Measurements from ENCODE around the gene PLPP1.

DNA sequence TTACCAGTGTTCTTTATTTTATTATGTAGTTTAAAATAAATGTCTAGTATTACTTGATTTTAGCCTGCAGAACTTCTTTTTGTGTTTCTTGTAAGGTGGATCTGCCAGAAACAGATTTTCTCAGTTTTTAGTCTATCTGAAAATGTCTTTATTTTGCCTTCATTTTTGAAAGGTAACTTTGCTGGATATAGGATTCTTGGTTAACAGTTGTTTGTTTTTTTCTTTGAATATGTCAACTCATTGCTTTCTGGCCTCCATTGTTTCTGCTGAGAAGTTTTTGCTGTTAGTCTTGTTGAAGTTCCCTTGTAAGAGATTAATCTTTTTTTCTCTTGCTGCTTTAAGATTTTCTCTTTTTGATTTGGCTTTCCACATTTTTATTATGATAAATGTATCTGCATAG, 151.5 kb downstream of the PLPP1 start:
- TF ChIP-seq CTCF (IDR thresholded peaks at IDR 0.05) (no peak), EZH2 (IDR thresholded peaks at IDR 0.05; ENCODE audit: borderline replicate concordance, insufficient read depth, low read depth, low read length, poor library complexity, severe bottlenecking) (no peak)
